Neural progenitor cell (in vitro differentiated cells): Measurements from ENCODE around the gene C6orf89. TPM values are rescaled to one million over a fixed set of nuclear protein-coding genes. Genes with fewer than 3 reads are reported as not detected.

Source experiments
- DNase-seq: peaks from one replicate; pipeline ENCODE4 v3.0.0-alpha.2; 2016; ENCODE audit warnings: low spot score
- H2AFZ ChIP-seq: fragments of 200-600 bp; sonication (generic); replicated peaks from 2 replicates; pipeline ENCODE4 v1.6.1; 2016; ENCODE audit warnings: antibody characterized with exemption
- H3F3A ChIP-seq: fragments of 200-600 bp; sonication (generic); 2 replicates; pipeline ENCODE4 v1.6.1; 2016; ENCODE audit warnings: antibody characterized with exemption, low read depth
- H3K27ac ChIP-seq: fragments of 200-600 bp; sonication (generic); 2 replicates; pipeline ENCODE4 v1.5.1; 2016; ENCODE audit warnings: mild to moderate bottlenecking
- H3K27me3 ChIP-seq: fragments of 200-600 bp; sonication (generic); 2 replicates; pipeline ENCODE4 v1.6.1; 2016; ENCODE audit warnings: mild to moderate bottlenecking, moderate library complexity
- H3K36me3 ChIP-seq: fragments of 200-600 bp; sonication (generic); 2 replicates; pipeline ENCODE4 v1.5.1; 2016
- H3K4me1 ChIP-seq: fragments of 200-600 bp; sonication (generic); 2 replicates; pipeline ENCODE4 v1.6.1; 2016; ENCODE audit warnings: mixed run types
- H3K4me2 ChIP-seq: fragments of 200-600 bp; sonication (generic); 2 replicates; pipeline ENCODE4 v1.6.1; 2016
- H3K4me3 ChIP-seq: fragments of 200-600 bp; sonication (generic); 2 replicates; pipeline ENCODE4 v1.5.1; 2016
- H3K79me2 ChIP-seq: fragments of 200-600 bp; sonication (generic); 2 replicates; pipeline ENCODE4 v1.6.1; 2016; ENCODE audit warnings: low read depth
- H3K9ac ChIP-seq: fragments of 200-600 bp; sonication (generic); 2 replicates; pipeline ENCODE4 v1.6.1; 2016
- H3K9me3 ChIP-seq: fragments of 200-600 bp; sonication (generic); 2 replicates; pipeline ENCODE4 v1.5.1; 2016; ENCODE audit warnings: low read depth
- H4K20me1 ChIP-seq: fragments of 200-600 bp; sonication (generic); 2 replicates; pipeline ENCODE4 v1.6.1; 2016; ENCODE audit warnings: low read depth
- H3K27ac Mint-ChIP-seq: 3 replicates; pipeline ENCODE4 v1.8.0; 2021; ENCODE audit warnings: mixed read lengths
- H3K27me3 Mint-ChIP-seq: 2 replicates; pipeline ENCODE4 v1.8.0; 2022; ENCODE audit warnings: low read depth, mild to moderate bottlenecking, inconsistent platforms, moderate library complexity, mixed read lengths; ENCODE audit not compliant: insufficient read depth
- H3K36me3 Mint-ChIP-seq: 3 replicates; pipeline ENCODE4 v1.8.0; 2021; ENCODE audit warnings: mixed read lengths
- H3K4me1 Mint-ChIP-seq: 3 replicates; pipeline ENCODE4 v1.8.0; 2021; ENCODE audit warnings: mixed read lengths
- H3K4me3 Mint-ChIP-seq: 3 replicates; pipeline ENCODE4 v1.8.0; 2021; ENCODE audit warnings: mild to moderate bottlenecking, moderate library complexity, mixed read lengths
- H3K9me3 Mint-ChIP-seq: 3 replicates; pipeline ENCODE4 v1.8.0; 2020; ENCODE audit warnings: mixed read lengths
- CTCF ChIP-seq: fragments of 200-600 bp; sonication (generic); IDR thresholded peaks from 2 replicates; pipeline ENCODE4 v1.5.1; 2017; ENCODE audit warnings: antibody characterized with exemption, mild to moderate bottlenecking
- EZH2 ChIP-seq: fragments of 200-600 bp; sonication (generic); IDR thresholded peaks from 2 replicates; pipeline ENCODE4 v1.6.1; 2017; ENCODE audit warnings: antibody characterized with exemption, mild to moderate bottlenecking, moderate library complexity
- EZH2phosphoT487 ChIP-seq: fragments of 200-600 bp; sonication (generic); IDR thresholded peaks from 2 replicates; pipeline ENCODE4 v1.6.1; 2017; ENCODE audit warnings: antibody characterized with exemption
- total RNA-seq: library from RNA; depleted of rRNA; stranded (reverse); fragments of >200 nt; gene quantifications from 2 replicates; pipeline ENCODE4 v1.2.3, GENCODE V29; 2015; ENCODE audit warnings: low replicate concordance

C6orf89 gene
- total RNA-seq, 1 donor from 2014 or later = 21.2 TPM

DNA sequence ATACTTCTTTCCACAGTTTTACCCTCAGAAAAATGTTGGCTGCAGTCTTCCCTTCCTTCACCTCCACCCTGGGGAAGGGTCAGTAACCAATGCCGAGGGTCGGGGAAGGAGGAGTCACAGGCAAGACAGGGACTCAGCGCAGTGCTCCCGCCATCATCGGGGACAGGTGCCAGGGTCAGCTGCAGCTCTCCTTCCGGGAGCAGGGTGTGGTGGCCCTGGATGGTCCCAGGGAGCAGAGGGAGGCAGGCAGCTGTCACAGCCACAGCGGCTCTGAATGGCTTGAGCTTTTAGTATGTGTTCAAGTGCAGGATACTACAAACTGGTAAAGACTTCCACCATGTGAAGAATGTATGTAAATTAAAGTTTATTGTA lies 42.8 kb downstream of the C6orf89 start:
- Histone ChIP-seq H3K9me3 (no peaks in the 10 kb centered on the region), H3K27me3 (no peaks in the 10 kb centered on the region), H3K4me2 (no peak overlapping the region), H3K27ac (no peak overlapping the region), H3K79me2 (no peaks in the 10 kb centered on the region), H3F3A (no peaks in the 10 kb centered on the region), H3K4me3 (no peak overlapping the region), H3K4me1 (no peaks in the 10 kb centered on the region), H2AFZ (no peak overlapping the region), H4K20me1 (no peaks in the 10 kb centered on the region), H3K36me3 (no peaks in the 10 kb centered on the region), H3K9ac (no peak overlapping the region)
- TF ChIP-seq EZH2phosphoT487 = no peak
- TF ChIP-seq EZH2 = no peak
- no peak for TF ChIP-seq CTCF
- H3K36me3 Mint-ChIP-seq = peaks cover 4% of the 10 kb centered on the region
- no peak overlapping the region for H3K4me3 Mint-ChIP-seq
- H3K4me1 Mint-ChIP-seq = peaks cover 11% of the 10 kb centered on the region
- no peaks in the 10 kb centered on the region for H3K9me3 Mint-ChIP-seq
- H3K27me3 Mint-ChIP-seq = peaks cover 4% of the 10 kb centered on the region
- no peak overlapping the region for H3K27ac Mint-ChIP-seq
- DNase-seq = no peak

- no peaks in the 10 kb centered on the region for H3F3A ChIP-seq
- H3K9me3 ChIP-seq = no peaks in the 10 kb centered on the region
- no peaks in the 10 kb centered on the region for H3K27me3 ChIP-seq
- H3K4me1 Mint-ChIP-seq = peaks cover 11% of the 10 kb centered on the region
- no peak for DNase-seq
- H3K9me3 Mint-ChIP-seq = no peaks in the 10 kb centered on the region
- H3K79me2 ChIP-seq = no peaks in the 10 kb centered on the region
- no peak overlapping the region for H3K4me3 ChIP-seq
- H3K4me3 Mint-ChIP-seq = no peak overlapping the region
- no peak overlapping the region for H3K27ac ChIP-seq
- H3K36me3 Mint-ChIP-seq = peaks cover 2% of the 10 kb centered on the region
- H2AFZ ChIP-seq = no peak overlapping the region
- no peak overlapping the region for H3K9ac ChIP-seq
- no peaks in the 10 kb centered on the region for H3K36me3 ChIP-seq
- no peak overlapping the region for H3K27ac Mint-ChIP-seq
- no peak for TF ChIP-seq EZH2phosphoT487
- TF ChIP-seq CTCF = no peak
- TF ChIP-seq EZH2 = no peak
- no peaks in the 10 kb centered on the region for H3K4me1 ChIP-seq
- no peak overlapping the region for H3K4me2 ChIP-seq
- no peaks in the 10 kb centered on the region for H4K20me1 ChIP-seq
- peaks cover 4% of the 10 kb centered on the region for H3K27me3 Mint-ChIP-seq
Observed at GRCh38 chr6:36929152-36929551, 43.4 kb downstream of the C6orf89 start.

- Mint-ChIP-seq H3K27me3 (peaks cover 4% of the 10 kb centered on the region), H3K4me3 (no peak overlapping the region), H3K36me3 (no peaks in the 10 kb centered on the region), H3K9me3 (no peaks in the 10 kb centered on the region), H3K27ac (no peak overlapping the region), H3K4me1 (peaks cover 11% of the 10 kb centered on the region)
- no peak for TF ChIP-seq CTCF
- no peak for TF ChIP-seq EZH2phosphoT487
- TF ChIP-seq EZH2 = no peak
- H3K9ac ChIP-seq = no peak overlapping the region
- no peaks in the 10 kb centered on the region for H3K79me2 ChIP-seq
- H3K9me3 ChIP-seq = no peaks in the 10 kb centered on the region
- DNase-seq = no peak
- H3K4me2 ChIP-seq = no peak overlapping the region
- H3K27me3 ChIP-seq = no peaks in the 10 kb centered on the region
- H3K27ac ChIP-seq = no peak overlapping the region
- H2AFZ ChIP-seq = no peak overlapping the region
- H3K36me3 ChIP-seq = no peaks in the 10 kb centered on the region
- H3K4me3 ChIP-seq = no peak overlapping the region
- no peaks in the 10 kb centered on the region for H3F3A ChIP-seq
- no peaks in the 10 kb centered on the region for H3K4me1 ChIP-seq
- H4K20me1 ChIP-seq = no peaks in the 10 kb centered on the region
Observed at GRCh38 chr6:36929607-36930006, 43.9 kb downstream of the C6orf89 start.
